HG02588 (cell line): ENCODE measurements around the gene GTF3C5.
"Not testable (repeated sequence)": the region's sequence is repeated elsewhere in the genome, so short reads cannot be mapped to it uniquely, and the experiment has no call there.

Source experiments
- ATAC-seq: cut with Tn5 transposase; IDR thresholded peaks from one replicate; pipeline ENCODE4 v1.9.1; 2021; ENCODE audit warnings: mild to moderate bottlenecking, moderate library complexity; ENCODE audit not compliant: unreplicated experiment

GTF3C5 gene, protein sequence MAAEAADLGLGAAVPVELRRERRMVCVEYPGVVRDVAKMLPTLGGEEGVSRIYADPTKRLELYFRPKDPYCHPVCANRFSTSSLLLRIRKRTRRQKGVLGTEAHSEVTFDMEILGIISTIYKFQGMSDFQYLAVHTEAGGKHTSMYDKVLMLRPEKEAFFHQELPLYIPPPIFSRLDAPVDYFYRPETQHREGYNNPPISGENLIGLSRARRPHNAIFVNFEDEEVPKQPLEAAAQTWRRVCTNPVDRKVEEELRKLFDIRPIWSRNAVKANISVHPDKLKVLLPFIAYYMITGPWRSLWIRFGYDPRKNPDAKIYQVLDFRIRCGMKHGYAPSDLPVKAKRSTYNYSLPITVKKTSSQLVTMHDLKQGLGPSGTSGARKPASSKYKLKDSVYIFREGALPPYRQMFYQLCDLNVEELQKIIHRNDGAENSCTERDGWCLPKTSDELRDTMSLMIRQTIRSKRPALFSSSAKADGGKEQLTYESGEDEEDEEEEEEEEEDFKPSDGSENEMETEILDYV

DNA sequence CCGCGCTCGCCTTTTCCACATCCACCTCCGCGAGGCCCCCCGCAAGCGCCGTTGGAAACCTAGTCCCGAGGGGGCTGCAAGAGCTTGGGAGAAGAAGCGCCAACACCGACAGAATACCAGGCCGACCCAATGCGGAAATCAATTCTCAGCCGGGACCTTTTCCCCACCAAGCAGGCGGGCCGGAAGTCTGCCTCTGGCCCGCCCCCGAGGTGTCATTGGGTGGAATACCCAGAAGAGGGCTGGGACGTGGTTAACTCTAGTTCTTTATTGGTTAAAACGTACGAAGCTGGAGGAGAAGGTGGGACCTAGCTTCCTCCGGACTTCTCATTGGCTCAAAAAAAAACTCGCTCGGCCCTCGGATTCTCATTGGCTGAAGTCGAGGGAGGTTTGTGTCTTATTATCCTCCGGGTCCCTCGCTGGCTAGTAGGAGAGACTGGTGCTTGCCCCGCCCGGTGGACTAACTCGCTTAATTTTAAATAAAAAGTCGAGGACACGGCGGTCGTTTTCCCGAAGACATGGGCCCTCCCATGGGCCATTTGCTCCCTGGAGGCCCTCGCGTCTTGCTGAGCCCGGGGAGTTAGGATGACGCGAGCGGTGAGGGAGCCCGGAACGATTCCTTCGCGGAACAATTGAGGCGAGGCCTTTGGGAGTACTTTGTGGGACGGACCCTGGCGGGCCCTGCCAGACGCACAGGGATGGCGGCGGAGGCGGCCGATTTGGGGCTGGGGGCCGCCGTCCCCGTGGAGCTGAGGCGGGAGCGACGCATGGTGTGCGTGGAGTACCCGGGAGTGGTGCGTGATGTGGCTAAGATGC, at the start of gene GTF3C5:
TSS of gene GTF3C5 (plus strand) at position 681 of the 813 bp plus-strand sequence. CDS start at position 696, 15 bp downstream.
- peak; percentile 94 for ATAC-seq

DNA sequence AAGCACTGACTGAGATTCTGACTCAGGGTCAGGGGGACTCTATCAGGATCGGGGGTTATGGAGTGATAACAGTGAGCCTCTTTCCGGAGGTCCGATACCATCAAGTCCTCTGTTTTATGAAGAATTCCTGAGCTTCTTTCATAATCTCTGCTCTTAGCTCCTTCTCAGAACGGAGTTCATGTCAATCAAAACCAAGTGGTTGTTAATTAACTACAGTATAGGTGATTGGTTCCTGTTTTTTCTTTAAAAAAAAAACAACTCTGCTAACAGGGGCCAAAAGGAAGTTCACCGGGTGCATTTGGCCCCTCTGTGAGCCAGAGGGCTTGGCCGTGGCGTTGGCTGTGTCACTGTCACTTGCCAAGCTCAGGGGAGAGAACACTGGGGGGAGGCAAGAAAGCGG, 48.3 kb upstream of the GTF3C5 start:
- ATAC-seq, result no peak

DNA sequence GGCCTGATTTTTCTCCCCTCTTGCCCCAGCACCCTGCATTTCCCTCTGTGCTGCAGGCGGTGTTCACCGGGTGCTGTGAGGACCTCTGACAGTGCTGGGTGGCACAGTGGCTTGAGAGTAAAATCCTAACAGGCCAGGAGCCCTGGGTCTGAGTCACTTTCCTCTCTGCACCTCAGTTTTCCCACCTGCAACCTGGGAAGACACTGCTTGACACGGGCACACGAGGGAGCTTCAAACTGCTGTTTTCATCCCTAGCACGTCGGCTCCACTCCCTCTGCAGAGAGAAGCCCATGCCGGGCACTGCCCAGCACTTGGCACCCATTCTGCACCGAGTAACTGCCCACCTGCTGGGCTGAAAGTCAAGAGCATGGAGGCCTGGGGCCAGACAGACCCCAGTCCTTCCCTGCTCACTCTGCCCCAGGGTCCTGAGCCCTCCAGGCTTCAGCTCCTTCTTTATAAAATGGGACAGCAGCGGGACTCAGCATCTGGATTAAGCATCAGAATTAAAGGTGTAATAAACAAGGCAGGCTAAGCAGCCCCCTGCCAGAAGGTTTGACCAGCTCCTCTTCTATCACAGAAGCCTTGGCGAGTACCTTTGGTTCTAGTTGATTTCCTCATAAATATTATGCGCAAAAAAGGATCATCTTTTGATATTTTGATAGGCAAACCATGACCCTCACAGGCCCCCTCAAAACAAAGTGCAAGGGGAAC, 47.2 kb upstream of the GTF3C5 start:
- no peak for ATAC-seq

DNA sequence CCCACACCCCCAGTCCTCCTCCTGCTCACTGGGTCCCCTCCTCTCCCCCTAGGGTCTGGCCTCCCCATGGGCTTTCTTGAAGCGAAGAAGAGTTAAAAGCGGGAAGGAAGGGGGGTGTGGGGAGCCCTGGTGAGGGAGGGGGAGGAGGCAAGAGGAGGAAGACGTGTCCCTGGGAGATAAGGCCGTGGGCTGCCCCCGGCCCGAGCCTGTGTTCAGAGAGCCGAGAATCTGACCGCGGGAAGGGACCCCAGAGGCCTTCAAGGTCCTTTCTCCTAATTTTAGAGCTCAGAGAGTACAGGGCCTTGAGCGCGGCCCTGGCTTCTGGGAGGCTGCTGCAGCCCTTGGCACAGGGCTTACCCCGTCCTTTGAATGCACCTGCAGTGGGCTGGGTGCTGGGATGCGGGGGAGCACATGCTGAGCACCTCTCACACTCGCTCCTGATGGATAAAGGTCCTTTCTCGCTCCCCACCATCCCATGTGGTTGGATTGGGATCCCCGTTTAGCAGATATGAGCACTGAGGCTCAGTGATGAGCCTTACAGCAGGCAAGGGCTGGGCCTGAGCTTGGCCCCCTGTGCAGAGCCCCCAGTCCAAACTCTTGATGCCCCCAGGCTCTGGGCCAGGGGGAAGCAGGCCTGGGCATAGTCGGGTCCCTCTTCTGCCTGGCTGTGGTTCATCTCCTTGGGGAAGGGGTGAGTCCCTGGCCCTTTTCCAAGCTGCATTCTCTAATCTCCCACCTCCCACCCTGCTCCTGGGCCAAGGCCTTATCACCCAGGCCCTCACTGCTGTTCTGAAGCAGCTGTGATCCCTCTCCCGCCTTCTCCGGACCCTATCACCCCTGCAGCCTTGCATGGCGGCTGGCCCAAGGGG, 46.4 kb upstream of the GTF3C5 start:
- ATAC-seq, result no peak

DNA sequence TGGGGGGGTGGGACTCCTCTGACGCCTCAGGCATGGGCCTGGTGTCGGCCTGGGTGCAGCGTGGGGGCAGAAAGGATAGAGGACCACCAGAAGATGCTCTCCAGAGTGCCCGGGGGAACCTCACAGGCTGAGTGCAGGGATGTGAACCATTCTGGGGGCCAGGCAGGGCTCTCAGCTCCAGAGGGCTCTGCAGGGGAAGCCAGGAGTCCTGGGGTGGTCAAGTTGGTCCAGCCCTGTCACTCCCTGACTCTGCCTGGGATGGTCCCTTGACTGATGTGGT, 45.8 kb upstream of the GTF3C5 start:
- ATAC-seq, result no peak

DNA sequence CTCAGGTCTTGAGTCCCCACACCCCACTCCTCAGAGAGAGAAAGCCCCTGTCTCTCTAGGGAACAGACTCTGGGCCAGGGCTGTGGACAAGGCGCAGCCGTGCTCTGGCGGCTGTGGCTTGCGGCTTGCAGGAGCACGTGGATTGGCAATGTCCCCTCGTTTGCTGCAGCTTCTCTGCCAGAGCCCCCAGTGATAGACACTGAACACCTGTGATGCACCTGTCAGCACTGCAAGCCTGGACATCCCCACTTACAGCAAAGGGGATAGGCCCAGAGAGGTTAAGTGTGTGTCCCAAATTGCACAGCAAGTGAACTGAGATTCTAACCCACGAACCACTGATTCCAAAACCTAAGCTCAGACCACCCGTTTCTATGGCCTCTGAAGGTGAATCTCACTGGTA, 45.3 kb upstream of the GTF3C5 start:
- no peak for ATAC-seq

DNA sequence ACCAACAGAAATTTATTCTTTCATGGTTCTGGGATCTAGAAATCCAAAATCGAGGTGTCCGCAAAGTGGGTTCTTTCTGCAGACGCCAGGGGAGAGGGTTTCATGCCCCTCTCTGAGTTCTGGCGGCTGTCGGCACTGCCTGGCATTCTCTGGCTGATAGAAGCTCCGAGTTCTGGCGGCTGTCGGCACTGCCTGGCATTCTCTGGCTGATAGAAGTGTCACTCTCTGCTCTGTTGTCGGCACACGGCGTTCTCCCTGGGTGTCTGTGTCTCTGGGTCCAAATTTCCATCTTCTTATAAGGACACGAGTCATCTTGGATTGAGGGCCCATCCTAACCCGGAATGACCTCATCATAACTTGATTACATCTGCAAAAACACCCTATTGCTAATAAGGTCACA, 44.7 kb upstream of the GTF3C5 start:
- no peak for ATAC-seq

DNA sequence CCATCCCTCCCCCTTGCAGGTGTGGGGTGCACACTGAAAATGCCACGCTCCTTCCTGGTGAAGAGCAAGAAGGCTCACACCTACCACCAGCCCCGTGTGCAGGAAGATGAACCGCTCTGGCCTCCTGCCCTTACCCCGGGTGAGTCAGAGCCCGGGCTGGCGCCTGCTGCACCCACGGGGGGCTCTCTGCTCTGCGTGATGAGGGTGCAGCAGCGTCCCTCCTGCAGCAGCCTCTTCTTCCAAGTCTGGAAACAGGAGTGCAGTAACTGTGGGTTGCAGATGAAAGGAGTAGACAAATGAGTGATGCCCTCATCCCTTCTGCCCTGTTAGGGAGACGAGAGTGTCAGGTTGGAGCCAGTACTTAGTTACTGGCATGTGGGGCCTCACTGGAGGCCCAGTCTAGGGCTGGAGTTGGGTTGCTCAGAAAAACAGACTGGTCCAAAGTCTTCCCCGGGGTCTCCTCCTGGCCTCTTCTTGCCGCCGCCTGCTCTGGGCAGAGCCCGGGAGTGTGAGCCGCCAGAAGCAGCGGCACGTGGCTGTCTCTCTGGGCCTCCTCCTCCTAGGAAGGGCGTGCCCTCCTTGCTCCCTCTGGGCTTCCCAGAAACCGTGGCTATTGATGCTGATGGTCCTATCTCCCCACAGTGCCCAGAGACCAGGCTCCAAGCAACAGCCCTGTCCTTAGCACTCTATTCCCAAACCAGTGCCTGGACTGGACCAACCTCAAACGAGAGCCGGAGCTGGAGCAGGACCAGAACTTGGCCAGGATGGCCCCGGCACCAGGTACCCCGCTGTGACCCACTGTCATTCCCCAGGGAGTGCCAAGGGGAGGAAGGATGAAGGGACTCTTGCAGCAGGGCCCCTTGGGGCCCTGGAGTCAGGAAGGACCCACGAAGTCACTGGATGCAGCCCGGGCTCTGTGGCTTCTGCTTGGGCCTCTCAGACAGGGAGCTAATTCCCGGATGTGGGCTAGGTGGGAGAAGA, 43.9 kb upstream of the GTF3C5 start:
- no peak for ATAC-seq

DNA sequence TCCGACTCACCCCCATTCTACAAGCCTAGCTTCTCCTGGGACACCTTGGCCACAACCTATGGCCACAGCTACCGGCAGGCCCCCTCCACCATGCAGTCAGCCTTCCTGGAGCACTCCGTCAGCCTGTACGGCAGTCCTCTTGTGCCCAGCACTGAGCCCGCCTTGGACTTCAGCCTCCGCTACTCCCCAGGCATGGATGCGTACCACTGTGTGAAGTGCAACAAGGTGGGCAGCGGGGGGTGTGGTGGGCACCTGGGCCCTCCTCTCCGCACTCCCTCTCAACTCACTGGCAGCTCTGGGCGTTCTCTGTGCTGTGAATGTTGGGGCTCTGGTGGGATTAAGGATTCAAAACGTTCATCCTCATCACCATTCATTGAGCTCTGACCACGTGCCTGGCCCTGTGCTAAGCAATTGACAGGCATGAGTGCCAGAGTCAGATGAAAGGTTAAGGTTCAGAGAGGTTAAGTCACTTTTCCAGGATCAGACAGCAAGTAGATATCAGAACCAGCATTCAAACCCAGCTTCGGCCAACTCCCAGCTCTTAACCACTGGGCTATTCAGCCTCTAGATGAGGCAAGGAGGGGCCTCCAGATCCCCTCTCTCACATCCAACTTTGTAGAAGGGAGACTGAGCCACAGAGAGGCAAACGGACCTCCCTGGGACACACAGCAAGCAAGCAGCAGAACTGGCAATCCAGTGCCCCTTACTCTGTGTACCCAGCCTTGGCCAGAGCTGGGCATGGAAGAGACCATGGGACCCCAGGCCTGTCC, 42.4 kb upstream of the GTF3C5 start:
- ATAC-seq, result no peak

DNA sequence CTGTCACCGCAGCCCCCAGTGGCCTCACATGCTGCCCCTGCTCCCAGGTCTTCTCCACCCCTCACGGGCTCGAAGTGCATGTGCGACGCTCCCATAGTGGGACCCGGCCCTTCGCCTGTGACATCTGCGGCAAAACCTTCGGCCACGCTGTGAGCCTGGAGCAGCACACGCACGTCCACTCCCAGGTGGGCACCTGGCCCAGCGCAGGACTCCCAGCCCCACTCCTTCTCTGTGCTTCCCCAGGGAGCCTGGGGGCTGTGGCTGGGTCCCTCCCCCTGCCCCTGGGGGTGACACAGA, 41.8 kb upstream of the GTF3C5 start:
- no peak for ATAC-seq

DNA sequence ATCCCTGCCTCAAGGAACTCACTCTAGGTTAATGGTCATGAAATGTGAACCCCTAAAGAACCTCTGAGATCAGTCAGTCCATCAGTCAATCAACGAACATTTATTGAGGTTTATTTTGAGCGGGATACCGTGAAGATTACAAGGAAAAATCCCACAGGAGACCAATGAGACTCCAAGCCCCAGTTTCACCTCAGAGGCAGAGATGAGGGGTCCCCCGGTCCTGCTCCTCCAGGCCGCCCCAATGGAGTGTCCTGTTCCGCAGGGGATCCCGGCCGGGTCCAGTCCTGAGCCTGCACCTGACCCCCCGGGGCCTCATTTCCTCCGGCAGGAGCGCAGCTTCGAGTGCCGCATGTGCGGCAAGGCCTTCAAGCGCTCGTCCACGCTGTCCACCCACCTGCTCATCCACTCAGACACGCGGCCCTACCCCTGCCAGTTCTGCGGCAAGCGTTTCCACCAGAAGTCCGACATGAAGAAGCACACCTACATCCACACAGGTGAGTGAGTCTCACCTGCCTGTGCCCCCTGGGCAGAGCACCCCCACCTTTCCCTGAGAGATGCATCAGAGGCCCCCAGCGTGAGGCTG, 41.3 kb upstream of the GTF3C5 start:
- no peak for ATAC-seq

DNA sequence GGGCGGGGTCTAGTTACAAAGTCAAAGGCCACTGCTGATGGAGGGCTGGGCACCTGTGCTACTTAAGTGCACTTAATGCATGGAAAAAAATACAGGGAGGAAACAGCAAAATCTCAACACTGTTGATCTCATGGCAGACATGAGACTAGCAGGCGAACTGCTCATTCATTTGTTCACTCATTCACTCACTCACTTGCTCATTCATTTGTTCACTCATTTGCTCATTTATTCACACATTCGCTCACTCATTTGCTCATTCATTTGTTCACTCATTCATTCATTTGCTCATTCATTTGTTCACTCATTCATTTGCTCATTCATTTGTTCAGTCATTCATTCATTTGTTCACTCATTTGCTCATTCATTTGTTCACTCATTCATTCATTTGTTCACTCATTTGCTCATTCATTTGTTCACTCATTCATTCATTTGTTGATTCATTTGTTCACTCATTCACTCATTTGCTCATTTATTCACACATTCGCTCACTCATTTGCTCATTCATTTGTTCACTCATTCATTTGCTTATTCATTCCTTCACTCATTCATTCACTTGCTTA, 40.7 kb upstream of the GTF3C5 start:
- ATAC-seq, result not testable (repeated sequence)

DNA sequence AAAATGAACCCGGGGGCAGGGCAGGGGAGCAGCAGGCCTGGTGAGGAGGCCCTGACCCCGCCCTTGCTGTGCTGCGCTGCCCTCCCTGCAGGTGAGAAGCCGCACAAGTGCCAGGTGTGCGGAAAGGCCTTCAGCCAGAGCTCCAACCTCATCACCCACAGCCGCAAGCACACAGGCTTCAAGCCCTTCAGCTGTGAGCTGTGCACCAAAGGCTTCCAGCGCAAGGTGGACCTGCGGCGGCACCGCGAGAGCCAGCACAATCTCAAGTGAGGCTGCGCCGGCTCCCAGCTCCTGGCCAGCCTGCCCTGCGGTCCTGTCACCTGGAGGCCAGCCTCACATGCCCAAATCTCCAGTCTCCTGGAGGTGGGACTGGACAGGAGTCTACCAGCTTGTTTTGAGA, 40.0 kb upstream of the GTF3C5 start:
- ATAC-seq, result no peak

DNA sequence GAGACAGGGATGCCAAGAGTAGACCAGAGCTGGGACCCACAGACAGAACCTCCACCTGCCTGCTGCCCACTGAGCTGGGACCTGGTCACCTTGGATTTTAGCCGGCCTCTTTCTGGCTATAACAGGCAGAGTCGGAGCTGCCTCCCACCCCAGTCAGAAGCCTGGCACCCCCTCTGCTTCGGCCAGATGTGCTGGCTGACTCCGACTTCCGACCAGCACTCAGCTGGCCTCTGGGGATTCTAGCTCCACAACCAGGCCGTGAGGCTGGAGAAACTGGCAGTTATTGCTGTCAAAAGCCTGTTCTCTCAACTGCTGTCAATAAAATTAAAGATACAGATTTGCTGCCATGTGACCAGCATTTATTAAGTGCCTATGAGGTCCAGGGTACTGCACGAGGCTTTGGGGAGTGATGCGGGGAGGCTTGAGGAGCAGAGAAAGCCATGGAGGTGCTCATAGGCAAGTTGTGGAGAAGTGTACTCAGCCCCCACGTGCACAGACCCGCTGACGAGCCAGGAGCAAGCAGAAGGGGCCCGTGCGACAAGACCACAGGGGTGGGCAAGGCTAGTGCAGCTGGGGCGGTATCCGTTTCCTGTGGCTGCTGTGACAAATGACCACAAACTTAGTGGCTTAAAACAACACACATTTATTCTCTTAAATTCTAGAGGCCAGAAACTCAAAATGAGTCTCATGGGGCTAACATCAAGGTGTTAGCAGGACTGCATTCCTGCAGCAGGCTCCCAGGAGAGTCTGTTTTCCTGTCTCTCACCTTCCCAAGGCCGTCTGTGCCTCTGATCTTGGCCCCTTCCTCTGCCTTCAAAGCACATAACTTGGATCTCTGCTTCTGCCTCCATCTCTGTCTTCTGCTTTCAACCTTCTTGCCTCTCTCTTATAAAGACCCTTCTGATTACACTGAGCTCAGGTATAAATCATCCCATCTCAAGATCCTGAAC, 39.2 kb upstream of the GTF3C5 start:
- ATAC-seq, result no peak

DNA sequence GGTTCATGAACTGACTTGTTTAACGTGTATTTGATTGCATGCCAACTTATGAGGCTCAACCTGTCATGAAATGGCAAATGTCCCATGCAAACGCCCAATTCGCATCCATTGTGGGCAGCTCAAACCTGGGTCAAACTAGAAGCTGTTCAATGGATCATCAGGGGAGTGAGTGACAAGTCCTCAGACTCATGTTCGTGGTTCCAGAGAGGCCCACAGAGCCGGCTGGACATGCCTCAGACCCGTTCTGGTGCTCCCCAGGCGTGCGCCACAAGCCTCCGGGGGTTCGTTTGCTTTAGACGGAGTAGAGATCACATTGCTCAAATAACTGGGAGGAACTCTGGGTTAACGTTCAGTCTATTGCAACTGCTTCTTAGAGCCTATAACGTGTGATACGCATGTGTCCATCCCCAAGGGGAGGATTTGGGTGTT, 37.3 kb upstream of the GTF3C5 start:
- ATAC-seq, result no peak

DNA sequence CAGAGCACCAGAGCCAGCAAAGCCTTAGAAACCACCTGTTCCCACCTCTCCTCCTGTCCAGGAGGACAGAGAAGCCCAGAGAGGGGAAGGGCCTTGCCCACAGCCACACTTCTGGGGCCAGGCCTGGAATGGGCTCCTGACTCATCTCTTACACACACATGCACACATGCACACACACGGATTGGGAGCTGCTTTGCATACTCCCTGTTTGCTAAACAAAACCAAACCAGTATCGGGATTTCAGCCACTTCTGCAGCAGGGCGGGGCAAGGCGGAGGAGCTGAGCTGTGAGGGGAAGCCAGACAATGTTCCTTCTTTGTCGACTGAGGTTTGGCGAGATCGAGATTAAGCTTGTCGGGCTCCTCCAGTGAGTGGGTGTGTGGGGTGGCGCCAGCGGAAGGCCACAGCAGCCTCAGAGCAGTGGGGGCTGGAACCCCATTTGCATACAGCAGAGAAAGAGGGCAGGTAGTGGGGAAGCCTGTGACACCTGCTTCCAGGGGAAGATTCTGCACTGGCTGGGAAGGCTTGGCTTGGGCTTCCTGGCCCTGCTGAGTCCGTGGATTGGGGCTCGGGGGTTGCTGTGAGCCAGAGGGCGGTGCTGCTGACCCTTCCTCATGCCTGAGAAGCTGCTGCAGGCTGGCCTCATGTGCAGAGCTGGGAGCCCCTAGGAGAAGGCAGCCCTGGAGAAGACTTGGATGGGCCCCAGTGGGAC, 36.2 kb upstream of the GTF3C5 start:
- peak; percentile 51 for ATAC-seq

DNA sequence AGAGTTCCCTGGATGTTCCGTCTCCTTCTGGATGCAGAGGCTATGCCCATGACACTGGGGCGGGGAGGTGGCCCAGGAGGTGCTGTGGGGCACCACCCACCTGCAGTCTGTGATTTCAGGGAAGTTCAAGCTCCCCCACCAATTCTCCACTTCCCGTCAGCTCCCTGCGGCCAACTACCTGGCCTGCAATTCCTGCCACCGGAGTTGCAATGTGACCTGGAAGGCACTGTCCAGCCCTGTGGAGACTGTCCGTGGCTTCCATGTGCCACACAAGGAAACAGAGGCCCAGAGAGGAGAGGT, 35.7 kb upstream of the GTF3C5 start:
- no peak for ATAC-seq
